ENCODE data around the gene VSX2. TPM values are rescaled to one million over a fixed set of nuclear protein-coding genes. Genes with fewer than 3 reads are reported as not detected.

VSX2 gene
- total and polyA plus RNA-seq, 4 donors: not detected

Other genes with a start within 250 kb of the VSX2 start
- gene ENTPD5, start 220.2 kb upstream of the VSX2 start, total RNA-seq: 10 to 100 TPM in 1 of 2 donors, 1 to 10 TPM in 1; 9.9 to 12.1 TPM
- 1 to 10 TPM; 3.9 to 5.3 TPM for gene ENTPD5, start 220.2 kb upstream of the VSX2 start, polyA plus RNA-seq
- 1 to 10 TPM; 4.6 to 6.3 TPM for gene BBOF1, start 220.1 kb upstream of the VSX2 start, total RNA-seq
- 1 to 10 TPM; 2.0 to 6.3 TPM for gene BBOF1, start 220.1 kb upstream of the VSX2 start, polyA plus RNA-seq
- 10 to 100 TPM; 28.4 to 33.6 TPM for gene ALDH6A1, start 155.0 kb upstream of the VSX2 start, total RNA-seq
- gene ALDH6A1, start 155.0 kb upstream of the VSX2 start, polyA plus RNA-seq: 10 to 100 TPM; 10.7 to 13.8 TPM
- gene LIN52, start 154.5 kb upstream of the VSX2 start, total RNA-seq: 10 to 100 TPM in 1 of 2 donors, 1 to 10 TPM in 1; 9.2 to 10.6 TPM
- gene LIN52, start 154.5 kb upstream of the VSX2 start, polyA plus RNA-seq: 10 to 100 TPM in 1 of 2 donors, 1 to 10 TPM in 1; 9.0 to 13.9 TPM
- 100 to 1,000 TPM in 1 of 2 donors, 10 to 100 TPM in 1; 40.3 to 102 TPM for gene ABCD4, start 63.5 kb downstream of the VSX2 start, total RNA-seq
- 10 to 100 TPM; 10.5 to 67.5 TPM for gene ABCD4, start 63.5 kb downstream of the VSX2 start, polyA plus RNA-seq
- not detected for gene VRTN, start 109.0 kb downstream of the VSX2 start, total RNA-seq
- not detected for gene VRTN, start 109.0 kb downstream of the VSX2 start, polyA plus RNA-seq
- gene SYNDIG1L, start 186.8 kb downstream of the VSX2 start, total RNA-seq: 1 to 10 TPM in 1 of 2 donors, under 1 TPM in 1; 0.94 to 1.2 TPM
- under 1 TPM; 0.38 to 0.64 TPM for gene SYNDIG1L, start 186.8 kb downstream of the VSX2 start, polyA plus RNA-seq